HepG2 (cell line): ENCODE data around the gene ZNF638.

Experiments used
- BCL3 ChIP-seq: sonication (generic); formaldehyde crosslinking; IDR thresholded peaks from 2 replicates; pipeline ENCODE4 v1.5.1; 2020; ENCODE audit warnings: mild to moderate bottlenecking, missing genetic modification reagents, moderate library complexity
- EP300 ChIP-seq, 3 experiments: sonication (generic) in 1 of 3; formaldehyde crosslinking in 1 of 3; IDR thresholded peaks; 2 replicates each; pipeline versions ENCODE4 v1.5.1 to v1.6.1; 2011 to 2020; ENCODE audit warnings: low read depth in 2 of 3, low read length in 2 of 3, borderline replicate concordance in 1 of 3, improper control_type of control experiment in 1 of 3, mild to moderate bottlenecking in 1 of 3, missing genetic modification reagents in 1 of 3, moderate library complexity in 1 of 3
- RNF2 ChIP-seq: fragments of 450-650 bp; conservative IDR thresholded peaks from 2 replicates; pipeline ENCODE4 v1.6.1; 2016; ENCODE audit warnings: low read depth
- SALL2 ChIP-seq: sonication (generic); formaldehyde crosslinking; IDR thresholded peaks from 2 replicates; pipeline ENCODE4 v1.8.1; 2023; ENCODE audit warnings: mild to moderate bottlenecking, missing genetic modification reagents, inconsistent platforms
- TCF12 ChIP-seq, 2 experiments: fragments of 450-650 bp in 1 of 2; sonication (generic) in 1 of 2; formaldehyde crosslinking in 1 of 2; IDR thresholded peaks; 2 replicates each; pipeline versions ENCODE4 v1.6.1 to v1.8.0; 2017 to 2022; ENCODE audit warnings: antibody characterized with exemption in 1 of 2, mild to moderate bottlenecking in 1 of 2, missing genetic modification reagents in 1 of 2, moderate library complexity in 1 of 2
- ZNF333 ChIP-seq: sonication (generic); formaldehyde crosslinking; IDR thresholded peaks from 2 replicates; pipeline ENCODE4 v1.4.0; 2020; ENCODE audit warnings: mild to moderate bottlenecking, missing genetic modification reagents, borderline replicate concordance

- TF ChIP-seq ZNF333 (CRISPR knock-in tag) = no peak
- TF ChIP-seq SALL2 (CRISPR knock-in tag) = no peak
- TF ChIP-seq BCL3 (CRISPR knock-in tag) = no peak
- no peak for TF ChIP-seq EP300 (IDR thresholded peaks at IDR 0.05; ENCODE audit: low read depth in 2 of 2, low read length in 2 of 2)
- TF ChIP-seq EP300 (CRISPR knock-in tag; IDR thresholded peaks at IDR 0.05; ENCODE audit: borderline replicate concordance) = no peak
- no peak for TF ChIP-seq TCF12 (IDR thresholded peaks at IDR 0.05)
- TF ChIP-seq TCF12 (CRISPR knock-in tag; IDR thresholded peaks at IDR 0.05) = no peak
- TF ChIP-seq RNF2 = no peak
Measured at GRCh38 chr2:71467180-71467815, 135.7 kb downstream of the ZNF638 start.
